Mammary epithelial cell (primary cell): ENCODE data around the gene CHN2.

ENCODE experiments used
- EZH2 ChIP-seq: IDR thresholded peaks from 2 replicates; pipeline ENCODE4 v1.6.1; 2012; ENCODE audit warnings: low read length, inconsistent platforms, borderline replicate concordance
- TF ChIP-seq, protein P1 (sequence below), 2 donors: IDR thresholded peaks in 1 of 2; conservative IDR thresholded peaks in 1 of 2; 2 replicates each; pipeline ENCODE4 v1.5.1; 2011 to 2012; ENCODE audit warnings: inconsistent platforms in 2 of 2, low read length in 2 of 2, mild to moderate bottlenecking in 2 of 2, control low read depth in 1 of 2, low read depth in 1 of 2; ENCODE audit not compliant: insufficient read depth in 1 of 2; ENCODE audit errors: extremely low read depth in 1 of 2

DNA sequence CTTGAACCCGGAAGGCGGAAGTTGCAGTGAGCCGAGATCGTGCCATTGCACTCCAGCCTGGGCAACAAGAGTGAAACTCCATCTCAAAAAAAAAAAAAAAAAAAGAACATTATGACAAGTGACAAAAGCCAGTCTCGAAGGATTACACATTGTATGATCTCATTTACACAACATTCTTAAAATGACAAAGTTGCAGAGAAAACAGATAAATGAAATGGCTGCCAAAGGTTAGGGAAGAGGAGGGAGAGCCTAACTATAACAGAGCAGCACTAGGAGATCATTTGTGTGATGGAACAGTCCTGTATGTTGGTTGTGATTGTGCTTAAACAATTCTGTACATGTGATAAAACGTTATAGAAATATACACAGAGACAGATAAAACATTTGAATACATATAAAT, 32.0 kb upstream of the CHN2 start:
- TF ChIP-seq, protein P1, sequence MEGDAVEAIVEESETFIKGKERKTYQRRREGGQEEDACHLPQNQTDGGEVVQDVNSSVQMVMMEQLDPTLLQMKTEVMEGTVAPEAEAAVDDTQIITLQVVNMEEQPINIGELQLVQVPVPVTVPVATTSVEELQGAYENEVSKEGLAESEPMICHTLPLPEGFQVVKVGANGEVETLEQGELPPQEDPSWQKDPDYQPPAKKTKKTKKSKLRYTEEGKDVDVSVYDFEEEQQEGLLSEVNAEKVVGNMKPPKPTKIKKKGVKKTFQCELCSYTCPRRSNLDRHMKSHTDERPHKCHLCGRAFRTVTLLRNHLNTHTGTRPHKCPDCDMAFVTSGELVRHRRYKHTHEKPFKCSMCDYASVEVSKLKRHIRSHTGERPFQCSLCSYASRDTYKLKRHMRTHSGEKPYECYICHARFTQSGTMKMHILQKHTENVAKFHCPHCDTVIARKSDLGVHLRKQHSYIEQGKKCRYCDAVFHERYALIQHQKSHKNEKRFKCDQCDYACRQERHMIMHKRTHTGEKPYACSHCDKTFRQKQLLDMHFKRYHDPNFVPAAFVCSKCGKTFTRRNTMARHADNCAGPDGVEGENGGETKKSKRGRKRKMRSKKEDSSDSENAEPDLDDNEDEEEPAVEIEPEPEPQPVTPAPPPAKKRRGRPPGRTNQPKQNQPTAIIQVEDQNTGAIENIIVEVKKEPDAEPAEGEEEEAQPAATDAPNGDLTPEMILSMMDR (conservative IDR thresholded peaks at IDR 0.05 in 1 of 2, IDR thresholded peaks at IDR 0.05 in 1 of 2; ENCODE audit: extremely low read depth in 1 of 2, insufficient read depth in 1 of 2, low read depth in 1 of 2, low read length in 2 of 2): no peak
- TF ChIP-seq EZH2: no peak
